GM21723 (cell line): ENCODE measurements around the gene SPAG8.

Experiments used
- ATAC-seq: cut with Tn5 transposase; IDR thresholded peaks from one replicate; pipeline ENCODE4 v1.9.1; 2021; ENCODE audit warnings: mild to moderate bottlenecking, moderate library complexity; ENCODE audit not compliant: unreplicated experiment

The SPAG8 gene

DNA sequence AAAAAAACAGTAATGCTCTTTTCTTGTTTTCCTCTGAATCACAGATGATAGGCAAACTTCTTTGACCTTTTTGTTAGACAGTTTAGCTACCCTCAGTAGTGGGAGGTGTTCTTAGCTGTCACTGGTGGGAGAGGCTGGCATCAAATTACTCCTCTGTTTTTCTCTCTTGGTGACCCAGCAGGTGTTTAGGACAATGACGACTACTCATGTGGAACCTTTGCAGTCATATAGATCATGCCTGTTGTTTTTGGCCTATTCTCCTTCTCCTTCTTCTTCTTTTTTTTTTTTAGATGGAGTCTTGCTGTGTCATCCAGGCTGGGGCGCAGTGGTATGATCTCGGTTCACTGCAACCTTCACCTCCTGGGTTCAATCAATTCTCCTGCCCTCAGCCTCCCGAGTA is 36.0 kb downstream of the SPAG8 start:
- no peak for ATAC-seq

DNA sequence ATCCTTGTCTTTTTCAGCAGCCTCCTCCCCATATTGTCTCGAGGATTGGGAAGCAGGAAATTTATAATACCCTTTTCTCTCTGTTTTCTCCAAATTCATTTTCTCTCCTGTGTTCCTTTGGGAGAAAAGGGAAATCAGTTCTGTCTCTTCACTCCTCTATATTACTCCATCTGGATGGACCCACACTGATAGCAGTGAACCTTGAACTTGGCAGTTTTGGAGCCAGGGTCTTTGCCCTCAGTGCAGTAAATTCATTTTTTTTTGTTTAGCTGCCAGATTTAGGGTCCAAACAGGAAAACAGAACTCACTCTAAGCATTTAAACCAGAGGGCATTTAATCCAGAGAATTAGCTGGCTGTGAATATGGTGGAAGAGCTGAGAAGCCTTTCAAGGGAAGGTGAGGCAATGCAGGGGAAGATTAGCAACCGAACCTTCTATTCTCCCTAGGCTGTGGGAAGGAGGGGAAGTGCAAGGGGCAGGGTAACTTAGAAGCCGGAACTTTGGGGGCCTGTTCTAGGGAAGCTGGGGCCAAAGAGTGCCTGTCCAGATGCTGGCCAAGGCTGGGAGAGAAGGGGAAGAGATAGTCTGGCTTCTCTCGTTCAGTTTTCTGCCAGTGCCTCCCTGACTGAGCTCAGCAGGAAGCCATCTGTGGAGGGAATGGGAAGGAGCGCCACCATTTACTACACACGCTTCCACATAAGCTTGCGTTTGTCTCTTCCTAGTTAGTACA is 37.0 kb downstream of the SPAG8 start:
- ATAC-seq, result no peak

DNA sequence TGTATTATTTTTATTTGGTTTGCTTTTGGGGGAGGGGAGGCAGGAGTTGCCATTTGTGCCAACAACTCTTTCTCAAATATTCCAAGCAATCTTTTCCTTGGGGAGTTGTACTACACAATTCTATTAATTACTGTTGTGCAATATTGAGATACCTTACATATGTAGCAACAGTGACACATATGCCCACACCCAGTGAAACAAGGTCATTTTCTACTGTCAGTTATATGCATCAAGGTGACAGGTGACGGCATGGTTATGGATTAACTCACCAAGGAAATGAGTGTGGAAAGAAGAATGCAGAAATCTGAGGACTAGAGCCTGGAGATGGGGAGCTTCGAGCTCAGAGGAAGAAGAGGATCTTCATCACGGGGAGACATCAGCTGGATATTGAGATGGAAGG is 40.1 kb downstream of the SPAG8 start:
- no peak for ATAC-seq

DNA sequence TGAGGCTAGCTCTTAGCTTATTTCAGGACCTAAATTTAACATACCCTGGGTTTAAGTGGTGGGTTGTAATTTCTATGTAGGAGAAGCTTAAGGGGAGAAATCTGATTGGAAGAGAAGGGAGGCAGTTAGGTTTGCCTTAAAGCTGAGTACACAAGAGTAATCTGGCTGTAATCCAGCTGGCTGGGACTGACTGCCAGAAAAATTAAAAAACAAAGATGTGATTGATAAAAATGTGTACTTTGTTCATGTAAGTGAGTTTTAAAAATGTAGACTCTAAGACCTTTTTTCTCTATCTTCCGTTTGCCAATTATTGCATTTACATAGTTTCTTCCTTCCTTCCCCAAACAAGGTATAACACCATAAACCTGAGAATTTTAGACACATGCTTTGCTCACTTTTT is 40.5 kb downstream of the SPAG8 start:
- no peak for ATAC-seq

DNA sequence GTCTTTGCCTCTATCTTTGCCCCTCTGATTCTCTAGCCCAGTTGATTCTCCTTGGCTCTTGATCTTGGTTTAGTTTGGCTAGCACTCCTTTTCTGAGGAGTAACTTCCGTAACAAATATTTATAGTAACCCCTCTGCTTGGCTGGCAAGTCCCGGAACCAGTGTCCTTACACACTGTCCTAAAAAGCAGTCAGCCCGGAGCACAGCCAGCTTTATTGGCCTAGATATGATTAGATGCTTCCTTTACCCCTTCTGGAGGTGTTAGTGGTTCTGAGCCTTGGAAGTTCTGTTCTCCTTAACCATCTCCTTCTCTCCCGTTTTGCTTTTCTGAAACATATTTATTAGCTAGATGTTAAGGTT is 41.0 kb downstream of the SPAG8 start:
- no peak for ATAC-seq

DNA sequence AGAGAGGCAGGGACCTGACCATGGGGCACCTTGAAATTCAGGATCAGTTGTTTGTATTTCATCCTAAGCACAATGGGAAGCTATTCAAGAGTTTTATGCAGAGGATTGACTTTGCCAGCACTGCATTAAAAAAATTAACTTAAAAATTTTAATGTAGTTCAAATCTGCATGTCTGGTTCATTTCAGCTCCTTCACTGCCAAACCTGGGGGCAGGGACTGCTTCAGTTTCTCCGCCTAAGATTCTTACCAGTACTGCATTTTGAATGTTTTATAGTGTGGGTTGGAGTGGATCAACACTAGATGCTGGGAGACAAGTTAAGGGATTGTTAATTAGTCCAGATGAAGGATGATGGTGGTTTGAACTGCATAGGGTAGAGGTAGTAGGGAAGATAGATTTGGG is 42.3 kb downstream of the SPAG8 start:
- ATAC-seq, result no peak

DNA sequence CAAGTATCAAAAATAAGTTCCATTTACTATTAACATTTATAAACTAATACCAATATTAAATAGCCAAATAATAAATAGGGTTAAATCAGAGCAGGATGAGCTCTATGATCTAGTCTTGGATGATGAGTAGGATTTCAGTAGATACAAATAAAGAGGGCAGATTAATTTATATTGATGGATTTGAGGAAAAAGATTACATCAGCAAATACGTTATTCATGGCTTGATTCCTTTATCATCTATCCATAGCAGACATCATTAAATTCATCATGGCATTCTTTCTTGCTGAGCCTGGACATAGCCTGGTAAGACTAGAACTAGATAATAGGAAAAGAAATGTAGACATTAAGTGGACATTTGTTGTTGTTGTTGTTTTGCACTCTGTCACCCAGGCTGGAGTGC is 44.6 kb downstream of the SPAG8 start:
- no peak for ATAC-seq

DNA sequence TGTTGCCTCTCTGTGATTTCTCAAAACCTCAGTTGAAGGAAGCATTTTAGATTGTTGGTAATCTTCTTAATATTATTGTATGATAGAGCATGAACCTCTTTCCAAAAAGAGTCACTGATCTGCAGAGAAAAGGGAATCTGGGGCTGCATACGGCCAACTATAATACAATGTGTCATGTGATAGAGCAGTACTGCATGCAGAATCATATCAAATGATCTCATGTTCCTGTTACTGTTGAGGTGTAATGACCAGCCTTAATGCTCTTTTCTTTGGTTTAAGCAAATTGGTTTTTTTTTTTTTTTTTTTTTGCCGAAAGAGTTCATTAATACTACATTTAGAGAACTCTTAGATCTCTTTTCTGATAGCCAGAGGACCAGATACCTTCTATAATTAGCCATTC is 45.1 kb downstream of the SPAG8 start:
- no peak for ATAC-seq

DNA sequence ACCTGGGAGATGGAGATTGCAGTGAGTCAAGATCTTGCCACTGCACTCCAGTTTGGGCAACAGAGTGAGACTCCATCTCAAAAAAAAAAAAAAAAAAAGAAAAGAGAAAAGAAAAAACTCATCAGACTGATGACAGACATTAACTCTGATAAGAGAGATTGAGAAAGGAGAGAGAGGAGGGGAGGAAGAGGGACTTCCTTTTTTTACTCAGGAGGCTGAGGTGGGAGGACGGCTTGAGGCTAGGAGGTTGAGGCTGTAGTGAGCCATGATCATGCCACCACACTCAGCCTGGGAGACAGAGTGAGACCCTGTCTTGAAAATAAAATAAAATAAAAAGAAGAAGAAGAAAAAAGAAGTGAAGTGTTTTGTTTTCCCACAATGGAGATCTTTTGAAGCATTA is 48.3 kb downstream of the SPAG8 start:
- no peak for ATAC-seq

DNA sequence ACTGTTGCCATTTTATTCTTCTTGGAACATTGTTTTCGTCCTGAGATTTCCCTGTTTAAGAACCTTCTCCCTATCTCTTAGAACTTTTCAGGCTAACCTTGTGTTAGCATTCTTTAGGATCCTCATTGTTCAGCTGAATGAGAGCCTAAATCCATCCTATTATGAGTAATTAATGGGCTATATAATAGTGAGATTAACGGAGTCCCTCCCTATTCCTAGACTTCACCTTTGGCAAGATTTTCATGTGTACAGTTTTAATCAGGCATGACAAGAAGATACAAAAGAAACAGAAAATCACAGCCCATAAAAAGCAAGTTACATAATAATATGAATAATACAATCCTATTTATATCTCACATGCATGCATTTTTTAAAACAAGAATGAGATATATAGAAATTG is 48.9 kb downstream of the SPAG8 start:
- no peak for ATAC-seq

DNA sequence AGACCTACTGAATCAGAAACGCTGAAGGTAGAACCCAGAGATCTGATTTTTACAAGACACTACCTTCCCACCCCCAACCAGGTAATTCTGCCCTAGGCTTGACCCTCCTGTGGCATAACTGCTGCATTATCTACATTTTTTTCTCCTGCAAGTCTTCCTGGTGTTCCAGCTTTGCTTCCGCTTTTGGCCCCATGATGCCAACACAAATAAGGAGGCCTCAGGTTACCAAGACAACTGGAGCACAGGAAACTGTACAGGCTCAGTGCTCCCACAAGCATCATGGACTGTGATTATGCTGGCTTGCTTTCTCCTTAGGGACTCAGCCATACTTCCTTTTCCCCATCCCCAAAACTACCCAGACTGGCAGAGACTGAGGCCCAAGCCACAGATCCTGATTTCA is 51.4 kb downstream of the SPAG8 start:
- ATAC-seq, result no peak

DNA sequence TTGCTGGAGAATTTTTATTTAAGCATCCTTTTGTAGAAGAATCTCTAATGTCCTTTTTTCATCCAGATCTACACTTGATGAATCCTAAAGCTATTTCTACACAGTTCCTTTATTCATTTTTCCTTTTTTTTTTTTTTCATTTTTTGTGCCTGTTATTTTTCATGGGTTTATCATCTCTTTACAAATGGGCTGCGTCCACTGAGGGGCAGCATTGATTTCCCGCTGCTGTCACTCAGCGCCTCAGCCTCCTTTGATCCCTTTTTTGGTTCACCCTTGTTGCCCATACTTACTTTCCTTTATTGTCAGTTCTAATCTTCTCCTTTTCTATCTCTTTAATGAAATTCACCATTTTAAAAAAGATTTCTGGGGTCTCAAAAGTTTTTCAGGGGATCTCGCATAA is 52.3 kb downstream of the SPAG8 start:
- no peak for ATAC-seq
